GM18519 (cell line): Measurements from ENCODE around the gene TEAD1.
"Not testable (repeated sequence)": the region's sequence is repeated elsewhere in the genome, so short reads cannot be mapped to it uniquely, and the experiment has no call there.

Experiments
- ATAC-seq: cut with Tn5 transposase; IDR thresholded peaks from one replicate; pipeline ENCODE4 v1.9.1; 2021; ENCODE audit warnings: mild to moderate bottlenecking, moderate library complexity; ENCODE audit not compliant: unreplicated experiment, low FRiP score

The TEAD1 gene

GRCh38 chr11:12758117-12758516 lies 83.9 kb downstream of the TEAD1 start:
- not testable (repeated sequence) for ATAC-seq

DNA sequence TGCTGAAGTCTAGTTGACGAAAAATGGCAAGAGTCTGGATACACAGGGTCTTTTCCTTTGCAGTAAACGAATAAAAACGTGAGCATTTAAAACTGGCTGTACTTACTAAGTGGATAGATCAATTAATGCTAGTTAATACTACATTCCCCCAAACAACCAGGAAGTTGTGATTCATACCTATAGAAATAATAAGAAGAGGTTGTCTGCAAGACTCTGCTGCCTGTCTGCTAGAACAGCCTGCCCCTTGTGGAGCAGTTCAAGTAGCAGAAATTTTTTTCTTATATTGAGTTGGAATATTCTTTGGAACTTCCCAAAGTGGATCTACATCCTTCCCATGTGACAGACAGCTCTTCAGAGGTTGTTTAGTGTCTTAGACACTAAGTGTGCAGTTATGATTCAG lies 86.8 kb downstream of the TEAD1 start:
- no peak for ATAC-seq

GRCh38 chr11:12762278-12762677 lies 88.1 kb downstream of the TEAD1 start:
- no peak for ATAC-seq

DNA sequence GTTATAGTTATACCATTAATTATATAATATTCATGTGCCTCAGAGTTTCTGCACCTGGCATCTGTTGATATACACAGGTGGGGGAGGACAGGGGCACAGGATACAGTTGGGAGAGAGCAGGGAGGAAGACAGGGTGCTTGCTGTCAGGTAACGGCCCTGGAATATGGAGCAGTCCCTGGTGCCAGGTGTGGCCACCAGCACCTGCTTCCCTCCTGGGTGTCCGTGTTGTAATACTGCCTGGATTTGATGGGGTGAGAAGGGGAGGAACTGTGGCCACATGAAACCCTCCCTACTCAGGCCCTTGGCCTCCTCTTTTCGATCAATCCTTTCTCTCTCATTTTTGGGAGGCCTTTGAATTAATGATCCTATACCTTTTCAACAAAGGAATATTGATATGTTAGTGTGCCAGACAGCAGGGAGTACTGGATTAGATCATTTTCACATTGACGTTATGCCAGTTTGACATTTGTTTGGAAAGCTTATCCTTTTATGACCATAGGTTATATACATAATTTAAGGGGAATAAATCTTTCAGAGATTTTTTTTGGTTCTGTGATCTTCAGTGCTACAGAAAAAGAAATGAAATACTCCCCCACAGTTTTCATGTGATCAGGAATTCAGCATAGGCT lies 88.6 kb downstream of the TEAD1 start:
- no peak for ATAC-seq

DNA sequence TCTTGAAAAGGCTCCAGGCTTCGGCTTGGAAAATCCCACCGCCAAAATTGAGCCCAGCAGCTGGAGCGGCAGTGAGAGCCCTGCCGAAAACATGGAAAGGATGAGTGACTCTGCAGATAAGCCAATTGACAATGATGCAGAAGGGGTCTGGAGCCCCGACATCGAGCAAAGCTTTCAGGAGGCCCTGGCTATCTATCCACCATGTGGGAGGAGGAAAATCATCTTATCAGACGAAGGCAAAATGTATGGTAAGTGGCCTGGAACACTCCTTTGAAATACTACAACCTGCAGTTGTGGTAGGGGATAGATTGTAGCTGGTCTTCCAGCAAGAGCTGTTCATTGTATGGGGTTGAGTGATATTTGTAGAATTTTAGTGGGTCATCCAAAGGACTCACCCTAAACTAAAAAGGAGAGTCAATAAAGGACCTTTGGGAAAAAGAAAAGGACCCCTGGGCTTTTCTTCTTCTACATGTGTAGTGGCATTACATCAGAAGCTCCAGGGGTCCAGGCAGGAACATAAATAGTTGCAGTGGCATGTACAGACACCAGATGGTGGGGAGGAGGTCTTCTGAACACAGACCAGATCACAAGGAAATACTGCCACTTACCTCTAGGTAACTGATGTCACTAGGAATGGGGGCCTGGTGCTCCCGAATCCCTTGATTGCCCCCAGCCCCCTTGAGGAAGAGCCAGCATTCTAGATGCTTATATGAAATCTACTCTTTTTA lies 90.1 kb downstream of the TEAD1 start:
- no peak for ATAC-seq

GRCh38 chr11:12765428-12765827 lies 91.2 kb downstream of the TEAD1 start:
- ATAC-seq, result no peak

DNA sequence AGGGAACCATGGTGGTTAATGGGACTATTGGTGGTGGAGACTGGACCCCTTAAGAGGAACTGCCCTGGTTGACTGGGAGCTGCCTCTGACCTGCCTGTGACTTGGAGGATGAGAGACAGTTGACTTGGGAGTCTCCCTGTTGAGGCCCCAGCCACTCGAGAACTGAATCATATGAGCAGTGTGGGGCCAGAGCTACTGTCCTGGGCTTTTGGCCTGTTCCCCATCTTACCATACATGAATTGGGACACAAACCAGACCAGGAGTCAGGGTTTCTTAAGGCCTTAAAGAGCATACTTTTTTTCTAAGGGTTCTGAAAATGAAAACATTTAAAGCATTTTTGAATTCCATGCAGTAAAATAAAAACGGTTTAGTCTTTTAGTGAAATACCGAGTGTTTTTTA lies 92.8 kb downstream of the TEAD1 start:
- no peak for ATAC-seq

- no peak for ATAC-seq
Measured at GRCh38 chr11:12767577-12767976, 93.4 kb downstream of the TEAD1 start.

- peak; percentile 71 for ATAC-seq
Measured at GRCh38 chr11:12768726-12769673, 94.8 kb downstream of the TEAD1 start.

- no peak for ATAC-seq
Measured at GRCh38 chr11:12769834-12770345, 95.7 kb downstream of the TEAD1 start.

- ATAC-seq, result no peak
Measured at GRCh38 chr11:12770435-12770834, 96.2 kb downstream of the TEAD1 start.

DNA sequence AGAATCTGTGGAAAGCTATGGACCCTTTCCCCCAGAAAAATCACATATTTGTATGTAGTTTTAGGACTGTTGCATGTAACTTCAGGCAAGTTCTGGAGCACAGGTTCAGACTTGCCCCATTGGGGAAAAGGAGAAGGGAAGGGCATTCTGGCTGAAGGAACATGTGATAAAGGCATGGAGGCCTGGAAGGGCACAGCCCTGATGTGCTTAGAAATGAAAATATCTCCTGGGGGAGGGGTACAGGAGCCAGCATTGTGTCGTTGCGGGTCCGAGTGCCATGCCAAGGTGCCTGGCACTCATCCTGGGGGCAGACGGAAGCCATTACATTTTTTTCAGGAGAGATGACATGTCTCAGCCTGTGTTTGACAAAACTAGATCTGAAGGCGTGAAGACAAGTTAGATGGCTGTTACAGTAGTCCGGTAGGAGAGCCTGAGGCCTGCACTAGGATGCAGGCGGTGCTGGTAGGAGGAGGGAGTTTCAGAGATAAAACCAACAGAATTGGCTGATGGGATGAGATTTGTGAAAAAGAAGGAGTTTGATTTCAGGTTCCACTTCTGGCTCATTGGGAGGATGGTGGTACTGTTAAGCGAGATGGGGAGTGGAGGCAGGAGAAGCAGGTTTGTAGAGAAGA lies 96.9 kb downstream of the TEAD1 start:
- ATAC-seq, result no peak

DNA sequence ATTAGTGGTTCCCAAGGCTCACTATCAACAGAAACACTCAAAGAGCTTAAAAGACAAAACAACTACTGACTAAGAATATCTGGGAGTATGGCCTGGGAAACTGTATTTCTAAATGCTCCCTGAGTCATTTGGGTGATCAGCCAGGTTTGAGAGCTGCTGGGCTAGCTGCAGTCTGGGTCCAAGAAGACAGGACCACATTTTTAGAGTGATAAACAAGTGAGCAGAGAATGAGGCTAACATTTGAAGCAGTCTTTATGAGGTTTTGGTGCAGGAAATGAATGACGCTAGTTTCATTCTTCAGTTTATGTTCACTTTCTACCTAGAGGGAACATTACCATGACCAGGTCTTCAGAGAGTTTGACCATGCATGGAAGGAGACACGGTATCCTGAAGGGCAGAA lies 97.7 kb downstream of the TEAD1 start:
- ATAC-seq, result no peak

DNA sequence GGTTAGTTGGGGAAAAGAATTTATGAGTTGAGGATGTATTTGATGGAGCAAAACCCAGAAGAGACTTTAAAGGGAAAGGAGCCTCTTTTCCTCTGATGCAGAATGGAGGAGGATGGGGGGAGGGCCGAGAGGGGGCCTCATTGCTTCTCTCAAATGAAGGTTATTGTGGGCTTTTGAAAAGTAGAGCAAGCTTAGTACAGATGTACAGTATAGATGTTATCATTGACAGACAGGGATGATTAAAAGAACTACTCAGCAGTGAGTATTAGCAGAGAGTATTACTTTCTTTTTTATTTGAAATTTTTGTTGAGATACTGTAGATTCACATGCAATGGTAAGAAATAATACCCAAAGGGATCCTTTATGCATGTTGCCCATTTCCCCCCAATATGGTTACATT lies 98.1 kb downstream of the TEAD1 start:
- ATAC-seq, result no peak

GRCh38 chr11:12773591-12773990 lies 99.4 kb downstream of the TEAD1 start:
- ATAC-seq, result no peak

DNA sequence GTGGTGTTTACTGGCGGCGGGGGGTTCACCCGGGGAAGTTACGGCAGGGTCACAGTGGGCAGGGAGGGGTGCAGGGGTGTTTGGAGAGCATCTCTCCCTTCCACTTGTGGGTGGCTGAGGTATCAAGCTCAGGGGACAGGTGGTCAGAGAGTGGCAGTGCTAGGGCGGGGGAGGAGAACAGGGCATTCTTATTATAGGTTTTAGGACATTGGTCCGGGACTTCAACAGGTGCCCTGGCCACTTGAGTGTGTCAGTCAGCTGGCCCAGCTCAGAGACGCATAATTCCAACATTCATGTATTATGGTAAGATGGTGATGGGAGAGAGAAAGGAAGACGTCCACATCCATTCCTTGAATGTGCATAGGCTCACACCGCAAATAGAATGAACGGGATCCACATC lies 101.7 kb downstream of the TEAD1 start:
- no peak for ATAC-seq

- ATAC-seq, result no peak
Measured at GRCh38 chr11:12777208-12777874, 103.1 kb downstream of the TEAD1 start.

GRCh38 chr11:12778240-12778905 lies 104.2 kb downstream of the TEAD1 start:
- no peak for ATAC-seq

DNA sequence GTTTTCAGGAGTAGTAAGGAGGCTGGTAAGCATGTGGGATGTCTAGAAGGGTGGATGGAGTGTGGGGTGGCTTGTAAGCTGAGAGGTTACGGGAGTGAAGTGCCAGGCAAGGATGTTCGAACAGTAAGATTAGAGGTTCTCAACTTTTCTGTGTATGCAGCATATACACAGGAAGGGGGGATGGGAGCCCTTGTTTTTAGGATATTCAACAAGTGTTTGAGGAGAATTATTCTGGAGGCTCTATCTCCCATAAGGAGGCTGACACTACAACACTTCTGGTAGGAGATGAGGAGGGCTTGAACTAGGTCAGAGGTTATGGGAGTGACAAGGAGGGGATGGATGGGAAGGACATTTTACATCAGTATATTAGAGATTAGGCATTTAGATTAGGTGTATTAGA lies 109.5 kb downstream of the TEAD1 start:
- no peak for ATAC-seq

DNA sequence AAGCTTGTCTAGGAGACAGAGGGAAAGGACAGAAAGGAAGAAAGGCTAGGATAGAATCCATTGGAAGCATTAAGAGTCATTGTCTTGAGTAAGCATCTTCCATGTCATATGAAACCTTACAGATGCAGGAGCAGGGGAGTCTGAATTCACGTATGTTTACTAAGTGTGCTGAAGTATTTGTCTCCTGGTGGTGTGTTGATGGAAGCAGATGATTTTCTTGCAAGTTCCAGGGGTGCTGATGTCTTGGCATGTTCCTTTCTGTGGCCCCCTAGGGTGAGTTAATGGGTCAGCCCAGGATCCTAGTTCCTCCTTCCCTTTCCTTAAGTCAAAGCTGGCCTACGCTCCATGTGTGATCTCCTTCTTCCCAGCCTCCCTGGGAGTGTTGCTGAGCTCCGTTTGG lies 110.2 kb downstream of the TEAD1 start:
- ATAC-seq, result no peak
